Measurements from ENCODE around the gene PRMT1. TPM values are rescaled to one million over a fixed set of nuclear protein-coding genes. Genes with fewer than 3 reads are reported as not detected.
A peak's percentile ranks its signal among the peaks of the same experiment; 100 is the strongest.
"Not testable (repeated sequence)": the region's sequence is repeated elsewhere in the genome, so short reads cannot be mapped to it uniquely, and the experiment has no call there.

Gene PRMT1
- polyA plus RNA-seq, 4 donors: 56.8 to 194 (median 94.7) TPM

DNA sequence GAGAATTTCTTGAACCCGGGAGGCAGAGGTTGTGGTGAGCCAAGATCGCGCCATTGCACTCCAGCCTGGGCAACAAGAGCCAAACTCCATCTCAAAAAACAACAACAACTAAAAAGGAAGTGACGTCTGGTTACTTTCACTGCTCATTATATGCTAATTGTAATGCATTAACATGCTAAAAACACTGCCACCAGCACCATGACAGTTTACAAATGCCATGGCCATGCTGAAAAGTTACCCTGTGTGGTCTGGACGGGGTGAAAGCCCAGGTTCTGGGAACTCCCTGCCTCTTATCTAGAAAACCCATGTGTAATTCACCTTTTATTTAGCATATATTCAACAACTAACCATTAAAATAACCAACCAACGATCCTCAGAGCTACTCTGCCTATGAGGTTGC lies 41.9 kb downstream of the PRMT1 start:
- FAIRE-seq: no peak

DNA sequence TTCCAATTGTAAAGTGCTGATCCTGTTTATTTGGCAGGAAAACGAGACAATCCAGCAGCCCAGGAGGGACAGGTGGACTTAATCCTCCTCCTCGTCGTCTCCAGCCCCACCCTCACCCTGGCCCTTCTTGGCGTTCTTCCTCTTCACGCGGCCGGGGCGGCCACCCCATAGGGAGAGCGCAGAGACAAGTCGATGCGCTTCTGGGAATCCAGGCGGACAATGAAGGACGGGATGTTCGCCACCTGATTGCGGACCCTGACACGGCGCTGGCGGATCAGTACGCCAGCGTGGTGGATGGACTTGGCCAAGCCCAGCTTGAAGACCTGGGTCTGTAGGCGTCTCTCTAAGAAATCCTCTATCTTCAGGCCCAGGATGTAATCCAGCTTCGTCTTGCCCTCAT lies 42.3 kb downstream of the PRMT1 start:
- H3K36me3 ChIP-seq (ENCODE audit: control insufficient read depth in 3 of 3, insufficient read depth in 2 of 3, low read depth in 1 of 3, low read length in 3 of 3); H3K4me3 ChIP-seq (ENCODE audit: low read depth in 1 of 3, low read length in 3 of 3); H3K27ac ChIP-seq (ENCODE audit: low read depth in 1 of 3, low read length in 2 of 3); H3K4me1 ChIP-seq (ENCODE audit: control insufficient read depth in 3 of 3, insufficient read depth in 2 of 3, low read depth in 1 of 3, low read length in 2 of 3); H3K27me3 ChIP-seq (ENCODE audit: control insufficient read depth in 3 of 3, insufficient read depth in 3 of 3, low read length in 3 of 3); H3K9me3 ChIP-seq (ENCODE audit: control insufficient read depth in 2 of 2, insufficient read depth in 1 of 2, low read depth in 1 of 2, low read length in 1 of 2); DNase-seq; FAIRE-seq: not testable (repeated sequence)
- WGBS, 3 donors: 73 to 80% (median 78%) methylated on average over 21 to 22 of the region's 22 CpGs

More for the DNA sequence above, 41.9 kb downstream of the PRMT1 start:
- Histone ChIP-seq H3K9me3 (ENCODE audit: control insufficient read depth in 2 of 2, insufficient read depth in 1 of 2, low read depth in 1 of 2, low read length in 1 of 2) (no peaks in the 10 kb centered on the region), H3K36me3 (ENCODE audit: control insufficient read depth in 3 of 3, insufficient read depth in 2 of 3, low read depth in 1 of 3, low read length in 3 of 3) (no peaks in the 10 kb centered on the region), H3K27me3 (ENCODE audit: control insufficient read depth in 3 of 3, insufficient read depth in 3 of 3, low read length in 3 of 3) (no peaks in the 10 kb centered on the region), H3K4me1 (ENCODE audit: control insufficient read depth in 3 of 3, insufficient read depth in 2 of 3, low read depth in 1 of 3, low read length in 2 of 3) (no peaks in the 10 kb centered on the region), H3K4me3 (ENCODE audit: low read depth in 1 of 3, low read length in 3 of 3) (no peak overlapping the region), H3K27ac (ENCODE audit: low read depth in 1 of 3, low read length in 2 of 3) (no peak overlapping the region)
- DNase-seq: no peak
- 62 to 76% (median 69%) methylated on average over 6 of the region's 6 CpGs for WGBS, 3 donors

GRCh38 chr19:49727217-49728030 lies 50.4 kb downstream of the PRMT1 start:
- no peak overlapping the region for H3K4me3 ChIP-seq (ENCODE audit: low read depth in 1 of 3, low read length in 3 of 3)
- no peaks in the 10 kb centered on the region for H3K4me1 ChIP-seq (ENCODE audit: control insufficient read depth in 3 of 3, insufficient read depth in 2 of 3, low read depth in 1 of 3, low read length in 2 of 3)
- H3K9me3 ChIP-seq (ENCODE audit: control insufficient read depth in 2 of 2, insufficient read depth in 1 of 2, low read depth in 1 of 2, low read length in 1 of 2): no peaks in the 10 kb centered on the region
- no peaks in the 10 kb centered on the region for H3K36me3 ChIP-seq (ENCODE audit: control insufficient read depth in 3 of 3, insufficient read depth in 2 of 3, low read depth in 1 of 3, low read length in 3 of 3)
- DNase-seq (no peak), FAIRE-seq (no peak)
- H3K27ac ChIP-seq (ENCODE audit: low read depth in 1 of 3, low read length in 2 of 3): peak overlapping the region in 1 of 3 donors; percentile 23
- 71 to 73% (median 71%) methylated on average over 23 of the region's 23 CpGs for WGBS, 3 donors
- H3K27me3 ChIP-seq (ENCODE audit: control insufficient read depth in 3 of 3, insufficient read depth in 3 of 3, low read length in 3 of 3): no peaks in the 10 kb centered on the region

DNA sequence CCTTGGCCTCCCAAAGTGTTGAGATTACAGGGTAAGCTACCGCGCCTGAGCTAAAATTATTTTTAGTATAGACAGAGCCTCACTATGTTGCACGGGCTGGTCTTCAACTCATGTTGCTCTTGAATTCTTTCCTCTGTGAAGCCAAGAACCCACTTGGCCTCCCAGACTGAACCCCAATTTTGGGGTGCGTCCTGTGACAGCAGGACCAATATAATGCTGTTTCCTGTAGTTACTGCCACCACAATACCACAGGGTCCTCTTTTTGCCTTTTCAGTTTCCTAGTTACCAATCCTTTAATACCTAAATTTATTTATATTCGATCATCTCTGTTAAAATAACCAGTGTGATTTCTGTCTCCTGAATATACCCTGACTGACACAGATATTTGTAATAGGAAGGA lies 53.1 kb downstream of the PRMT1 start:
- no peaks in the 10 kb centered on the region for H3K36me3 ChIP-seq (ENCODE audit: control insufficient read depth in 3 of 3, insufficient read depth in 2 of 3, low read depth in 1 of 3, low read length in 3 of 3)
- H3K27me3 ChIP-seq (ENCODE audit: control insufficient read depth in 3 of 3, insufficient read depth in 3 of 3, low read length in 3 of 3): no peaks in the 10 kb centered on the region
- H3K27ac ChIP-seq (ENCODE audit: low read depth in 1 of 3, low read length in 2 of 3): no peak overlapping the region
- 68 to 90% (median 71%) methylated on average over 5 of the region's 5 CpGs for WGBS, 3 donors
- H3K9me3 ChIP-seq (ENCODE audit: control insufficient read depth in 2 of 2, insufficient read depth in 1 of 2, low read depth in 1 of 2, low read length in 1 of 2): no peaks in the 10 kb centered on the region
- FAIRE-seq: no peak
- H3K4me3 ChIP-seq (ENCODE audit: low read depth in 1 of 3, low read length in 3 of 3): no peak overlapping the region
- no peak for DNase-seq
- no peaks in the 10 kb centered on the region for H3K4me1 ChIP-seq (ENCODE audit: control insufficient read depth in 3 of 3, insufficient read depth in 2 of 3, low read depth in 1 of 3, low read length in 2 of 3)

Other genes with a start within 250 kb of the PRMT1 start
- 1 to 10 TPM in 1 of 4 donors, under 1 TPM in 3; 0.09 to 1.1 (median 0.25) TPM for gene SLC17A7, start 235.7 kb upstream of the PRMT1 start, polyA plus RNA-seq
- gene PIH1D1, start 225.5 kb upstream of the PRMT1 start, polyA plus RNA-seq: 100 to 1,000 TPM in 1 of 4 donors, 10 to 100 TPM in 3; 81.1 to 115 (median 89.6) TPM
- gene ALDH16A1, start 224.0 kb upstream of the PRMT1 start, polyA plus RNA-seq: 100 to 1,000 TPM in 2 of 4 donors, 10 to 100 TPM in 2; 26.3 to 130 (median 83.6) TPM
- gene FLT3LG, start 203.1 kb upstream of the PRMT1 start, polyA plus RNA-seq: 1 to 10 TPM; 4.9 to 10.0 (median 8.2) TPM
- 1,000 to 10,000 TPM; 2,350 to 5,026 (median 3,831) TPM for gene RPL13A, start 189.7 kb upstream of the PRMT1 start, polyA plus RNA-seq
- gene RPS11, start 180.8 kb upstream of the PRMT1 start, polyA plus RNA-seq: 1,000 to 10,000 TPM; 2,854 to 5,067 (median 4,011) TPM
- gene FCGRT, start 164.6 kb upstream of the PRMT1 start, polyA plus RNA-seq: 100 to 1,000 TPM; 354 to 583 (median 513) TPM
- 100 to 1,000 TPM in 2 of 4 donors, 10 to 100 TPM in 2; 38.0 to 687 (median 248) TPM for gene RCN3, start 149.3 kb upstream of the PRMT1 start, polyA plus RNA-seq
- 100 to 1,000 TPM in 3 of 4 donors, 10 to 100 TPM in 1; 51.8 to 181 (median 134) TPM for gene NOSIP, start 96.7 kb upstream of the PRMT1 start, polyA plus RNA-seq
- gene PRRG2, start 96.0 kb upstream of the PRMT1 start, polyA plus RNA-seq: 10 to 100 TPM; 14.2 to 23.7 (median 18.0) TPM
- gene PRR12, start 86.1 kb upstream of the PRMT1 start, polyA plus RNA-seq: 10 to 100 TPM in 2 of 4 donors, 1 to 10 TPM in 2; 2.4 to 18.4 (median 8.0) TPM
- gene RRAS, start 37.1 kb upstream of the PRMT1 start, polyA plus RNA-seq: 100 to 1,000 TPM in 2 of 4 donors, 10 to 100 TPM in 2; 30.6 to 105 (median 85.5) TPM
- 10 to 100 TPM; 10.5 to 36.2 (median 19.8) TPM for gene SCAF1, start 35.1 kb upstream of the PRMT1 start, polyA plus RNA-seq
- 100 to 1,000 TPM in 2 of 4 donors, 10 to 100 TPM in 2; 92.1 to 255 (median 119) TPM for gene IRF3, start 11.4 kb upstream of the PRMT1 start, polyA plus RNA-seq
- gene BCL2L12, start 11.3 kb upstream of the PRMT1 start, polyA plus RNA-seq: 10 to 100 TPM; 11.2 to 36.6 (median 17.1) TPM
- gene ADM5, start 12.3 kb downstream of the PRMT1 start, polyA plus RNA-seq: 1 to 10 TPM in 1 of 4 donors, under 1 TPM in 2, not detected in 1; 0.27 to 2.7 (median 0.84) TPM
- gene CPT1C, start 13.8 kb downstream of the PRMT1 start, polyA plus RNA-seq: 1 to 10 TPM in 2 of 4 donors, not detected in 2; 1.9 to 4.5 TPM
- under 1 TPM in 3 of 4 donors, not detected in 1; 0.07 to 0.54 (median 0.28) TPM for gene TSKS, start 86.0 kb downstream of the PRMT1 start, polyA plus RNA-seq
- gene AP2A1, start 89.7 kb downstream of the PRMT1 start, polyA plus RNA-seq: 10 to 100 TPM; 34.7 to 58.8 (median 53.6) TPM
- 10 to 100 TPM in 2 of 4 donors, 1 to 10 TPM in 2; 4.1 to 21.0 (median 10.0) TPM for gene FUZ, start 136.0 kb downstream of the PRMT1 start, polyA plus RNA-seq
- 10 to 100 TPM; 26.7 to 58.7 (median 41.2) TPM for gene MED25, start 141.0 kb downstream of the PRMT1 start, polyA plus RNA-seq
- 100 to 1,000 TPM in 2 of 4 donors, 10 to 100 TPM in 2; 71.4 to 137 (median 88.0) TPM for gene PTOV1, start 173.9 kb downstream of the PRMT1 start, polyA plus RNA-seq
- gene PNKP, start 190.3 kb downstream of the PRMT1 start, polyA plus RNA-seq: 10 to 100 TPM; 45.9 to 57.0 (median 49.7) TPM
- gene AKT1S1, start 200.1 kb downstream of the PRMT1 start, polyA plus RNA-seq: 10 to 100 TPM; 30.6 to 54.9 (median 37.5) TPM
- 10 to 100 TPM; 23.6 to 52.6 (median 36.4) TPM for gene TBC1D17, start 200.4 kb downstream of the PRMT1 start, polyA plus RNA-seq
- 1 to 10 TPM in 3 of 4 donors, not detected in 1; 1.0 to 3.8 (median 1.3) TPM for gene IL4I1, start 219.6 kb downstream of the PRMT1 start, polyA plus RNA-seq

Data from small intestine (tissue), 7 donors.